RWPE1 (cell line): ENCODE data around the gene RGL4.

Source experiments
- CTCF ChIA-PET: fragments of 350-600 bp; sonication (Branson Sonifier 250); formaldehyde crosslinking; extraction: SDS; loops from one replicate; lab custom pipeline; 2021; lab: Yijun Ruan, JAX
- POLR2A ChIA-PET: fragments of 400-600 bp; formaldehyde crosslinking; extraction: SDS; loops from one replicate; lab custom pipeline; 2020; ENCODE audit warnings: antibody characterized with exemption; ENCODE audit not compliant: low non-redundant PET; lab: Yijun Ruan, JAX
- DNase-seq: peaks from one replicate; pipeline ENCODE4 v3.0.0; 2012; ENCODE audit warnings: low spot score
- H3K27ac ChIP-seq: fragments of 450-650 bp; 2 replicates; pipeline ENCODE4 v1.5.1; 2017
- CTCF ChIP-seq: fragments of 450-650 bp; conservative IDR thresholded peaks from 2 replicates; pipeline ENCODE4 v1.5.1; 2017; ENCODE audit warnings: low read depth, mild to moderate bottlenecking

The RGL4 gene

GRCh38 chr22:23688121-23688520 is 2.7 kb upstream of the RGL4 start:
- POLR2A ChIA-PET: no interaction called here
- no peak for DNase-seq
- H3K27ac ChIP-seq: no peak overlapping the region
- TF ChIP-seq CTCF: no peak
- CTCF ChIA-PET: no interaction called here

GRCh38 chr22:23688571-23688970 is 2.2 kb upstream of the RGL4 start:
- no peak for DNase-seq
- CTCF ChIA-PET: no interaction called here
- H3K27ac ChIP-seq: no peak overlapping the region
- POLR2A ChIA-PET: no interaction called here
- no peak for TF ChIP-seq CTCF

- POLR2A ChIA-PET: no interaction called here
- CTCF ChIA-PET: no interaction called here
- no peak for DNase-seq
- TF ChIP-seq CTCF: no peak
- H3K27ac ChIP-seq: no peak overlapping the region
These were observed 1.4 kb upstream of the RGL4 start for GRCh38 chr22:23689414-23689813.

GRCh38 chr22:23691748-23692423 is 1.1 kb downstream of the RGL4 start:
- TF ChIP-seq CTCF: no peak
- no peak overlapping the region for H3K27ac ChIP-seq
- ChIA-PET POLR2A (no interaction called here), CTCF (interaction anchor here (0.6 kb wide), 1 partner anchor 62 kb away, joined by 3 read pairs; the partner anchor contains the start of gene VPREB3)
- DNase-seq: no peak

GRCh38 chr22:23692598-23693291 is 1.9 kb downstream of the RGL4 start:
- TF ChIP-seq CTCF: no peak
- ChIA-PET CTCF (no interaction called here), POLR2A (no interaction called here)
- DNase-seq: no peak
- H3K27ac ChIP-seq: no peak overlapping the region

GRCh38 chr22:23693979-23694680 is 3.3 kb downstream of the RGL4 start:
- ChIA-PET CTCF (no interaction called here), POLR2A (no interaction called here)

More at GRCh38 chr22:23693979-23694680, 3.3 kb downstream of the RGL4 start:
- H3K27ac ChIP-seq: no peak overlapping the region
- TF ChIP-seq CTCF: no peak
- no peak for DNase-seq
